Psoas muscle (tissue), 8 donors: ENCODE measurements around the gene ELOVL6. TPM values are rescaled to one million over a fixed set of nuclear protein-coding genes. Genes with fewer than 3 reads are reported as not detected.

Experiments used
- ATAC-seq, 4 donors: fragments of 200-7000 bp; cut with Tn5 transposase; one replicate each; pipeline ENCODE4 v1.9.1; 2020; ENCODE audit warnings: moderate library complexity in 3 of 4, mild to moderate bottlenecking in 2 of 4
- DNase-seq, 2 donors: peaks; one replicate each; pipeline ENCODE4 v3.0.0-alpha.2; 2020
- H3K27ac ChIP-seq: fragments of 200-600 bp; one replicate; pipeline ENCODE4 v1.8.0; 2022
- H3K27me3 ChIP-seq, 3 donors: fragments of 200-600 bp in 1 of 3; one replicate each; pipeline versions ENCODE4 v1.6.1 to v1.8.0; 2013 to 2022; ENCODE audit warnings: low read length in 2 of 3, mild to moderate bottlenecking in 2 of 3, moderate library complexity in 1 of 3; ENCODE audit not compliant: insufficient read depth in 3 of 3
- H3K36me3 ChIP-seq, 2 donors: fragments of 200-600 bp in 1 of 2; one replicate each; pipeline versions ENCODE4 v1.6.1 to v1.8.0; 2013 to 2022; ENCODE audit warnings: low read depth in 1 of 2, mild to moderate bottlenecking in 1 of 2, moderate library complexity in 1 of 2; ENCODE audit not compliant: insufficient read depth in 1 of 2
- H3K4me1 ChIP-seq: fragments of 200-600 bp; one replicate; pipeline ENCODE4 v1.8.0; 2022
- H3K4me3 ChIP-seq: fragments of 200-600 bp; one replicate; pipeline ENCODE4 v1.8.0; 2022; ENCODE audit warnings: mild to moderate bottlenecking
- H3K9me3 ChIP-seq: fragments of 200-600 bp; one replicate; pipeline ENCODE4 v1.8.0; 2022
- CTCF ChIP-seq: fragments of 200-600 bp; IDR thresholded peaks from one replicate; pipeline ENCODE4 v1.8.0; 2022; ENCODE audit warnings: antibody characterized with exemption
- WGBS, 3 donors: extraction: QIAGEN DNeasy Blood & Tissue Kit; methylation state at CpG; one replicate each; pipeline versions ENCODE4 v1.1.6 to v1.1.7; 2013; 5-methylcytosine and 5-hydroxymethylcytosine counted together
- intact Hi-C, 2 donors: fragments of 100-400 bp; cut with DNase I; formaldehyde crosslinking; loops; one replicate each; pipeline versions ENCODE4 v1.11.0 to v1.14.2; 2022
- polyA plus RNA-seq, 3 donors: library from polyadenylated mRNA; stranded (reverse); fragments of 200-250 nt; gene quantifications; one replicate each; pipeline ENCODE4 v1.2.3, GENCODE V29; 2013
- total RNA-seq, 4 donors: library from RNA; stranded (reverse); fragmentation: NEBNext Ultra II Directional in 2 of 4; extraction: Animal tissue kit (Norgen Biotek cat#: 25700) in 2 of 4; gene quantifications; one replicate each; pipeline versions ENCODE4 v1.2.1 to v1.2.4, GENCODE V29; 2021 to 2023
- donor health status: healthy with polysubstance abuse.
- donor health status: DM: no; HTN: no; CAD: no; lungs with moderate emphysema.
- donor health status: Bipolar disorder and iron deficiency.
- donor health status: healthy.
- donor health status: DM: yes; HTN: yes; CAD: no.
- donor health status: DM: no; HTN: no; CAD: no.
- donor health status: DM: no; HTN: no; CAD: no.
- donor health status: DM: yes; HTN: yes; CAD: no.

Gene ELOVL6
- total and polyA plus RNA-seq, 7 donors, result 0.35 to 4.5 (median 0.99) TPM

GRCh38 chr4:110005461-110006056 is 192.9 kb downstream of the ELOVL6 start:
- DNase-seq (no peak), ATAC-seq (peak in 2 of 4 donors; percentile 29 to 34)
- Histone ChIP-seq H3K36me3 (peaks cover 0 to 87% of the 10 kb centered on the region in 2 donors), H3K27me3 (no peaks in the 10 kb centered on the region), H3K4me3 (no peak overlapping the region), H3K4me1 (no peaks in the 10 kb centered on the region), H3K27ac (no peak overlapping the region), H3K9me3 (no peaks in the 10 kb centered on the region)
- intact Hi-C loops, result no loop called here
- TF ChIP-seq CTCF, result peak; percentile 57
- WGBS, 3 donors, result 16 to 26% (median 18%) methylated on average over 1 of the region's 1 CpG

GRCh38 chr4:110004556-110004955 is 193.9 kb downstream of the ELOVL6 start:
- Histone ChIP-seq H3K27ac (no peak overlapping the region), H3K27me3 (no peaks in the 10 kb centered on the region), H3K4me1 (no peaks in the 10 kb centered on the region), H3K9me3 (no peaks in the 10 kb centered on the region), H3K4me3 (no peak overlapping the region), H3K36me3 (peaks cover 0 to 90% of the 10 kb centered on the region in 2 donors)
- ATAC-seq (no peak), DNase-seq (no peak)
- 95 to 100% (median 96%) methylated on average over 1 of the region's 1 CpG for WGBS, 3 donors
- intact Hi-C loops, result no loop called here
- TF ChIP-seq CTCF, result no peak

GRCh38 chr4:110003401-110004187 is 194.8 kb downstream of the ELOVL6 start:
- TF ChIP-seq CTCF, result no peak
- 72 to 84% (median 81%) methylated on average over 6 of the region's 6 CpGs for WGBS, 3 donors
- Histone ChIP-seq H3K27ac (no peak overlapping the region), H3K4me3 (no peak overlapping the region), H3K4me1 (no peaks in the 10 kb centered on the region), H3K9me3 (no peaks in the 10 kb centered on the region), H3K36me3 (peaks cover 0 to 90% of the 10 kb centered on the region in 2 donors), H3K27me3 (no peaks in the 10 kb centered on the region)
- peak in 1 of 4 donors; percentile 47 for ATAC-seq
- no peak for DNase-seq
- intact Hi-C loops, result no loop called here

GRCh38 chr4:110002326-110002725 is 196.1 kb downstream of the ELOVL6 start:
- Histone ChIP-seq H3K27ac (no peak overlapping the region), H3K4me1 (no peaks in the 10 kb centered on the region), H3K36me3 (peaks cover 0 to 77% of the 10 kb centered on the region in 2 donors), H3K4me3 (no peak overlapping the region), H3K9me3 (no peaks in the 10 kb centered on the region), H3K27me3 (no peaks in the 10 kb centered on the region)
- ATAC-seq (no peak), DNase-seq (no peak)
- TF ChIP-seq CTCF, result no peak
- intact Hi-C loops, result no loop called here
- 79 to 90% (median 86%) methylated on average over 3 of the region's 3 CpGs for WGBS, 3 donors
